Measurements from ENCODE around the gene UBE2D2.
"Not testable (repeated sequence)": the region's sequence is repeated elsewhere in the genome, so short reads cannot be mapped to it uniquely, and the experiment has no call there.

UBE2D2 gene

GRCh38 chr5:139560752-139561654, at the start of gene UBE2D2:
Gene UBE2D2 (plus strand): TSS chr5:139561339. CDS start chr5:139561792, 453 bp downstream.
- DNase-seq, result peak; percentile 89

GRCh38 chr5:139512786-139513390, 48.3 kb upstream of the UBE2D2 start:
- DNase-seq, result no peak

GRCh38 chr5:139513434-139513833, 47.7 kb upstream of the UBE2D2 start:
- peak; percentile 45 for DNase-seq

GRCh38 chr5:139513852-139514485, 47.2 kb upstream of the UBE2D2 start:
- DNase-seq, result no peak

- no peak for DNase-seq
These were observed 46.7 kb upstream of the UBE2D2 start for GRCh38 chr5:139514486-139514856.

GRCh38 chr5:139517683-139518564, 43.2 kb upstream of the UBE2D2 start:
- peak; percentile 70 for DNase-seq

GRCh38 chr5:139523635-139524445, 37.3 kb upstream of the UBE2D2 start:
- no peak for DNase-seq

- no peak for DNase-seq
These were observed 36.7 kb upstream of the UBE2D2 start for GRCh38 chr5:139524446-139524845.

GRCh38 chr5:139524940-139525585, 36.1 kb upstream of the UBE2D2 start:
- no peak for DNase-seq

- DNase-seq, result not testable (repeated sequence)
These were observed 35.4 kb upstream of the UBE2D2 start for GRCh38 chr5:139525586-139526308.

GRCh38 chr5:139526309-139527089, 34.6 kb upstream of the UBE2D2 start:
- not testable (repeated sequence) for DNase-seq

- not testable (repeated sequence) for DNase-seq
These were observed 34.1 kb upstream of the UBE2D2 start for GRCh38 chr5:139527090-139527470.

GRCh38 chr5:139527896-139528467, 33.2 kb upstream of the UBE2D2 start:
- DNase-seq, result not testable (repeated sequence)

GRCh38 chr5:139528695-139529094, 32.4 kb upstream of the UBE2D2 start:
- DNase-seq, result not testable (repeated sequence)

GRCh38 chr5:139530079-139530478, 31.1 kb upstream of the UBE2D2 start:
- DNase-seq, result not testable (repeated sequence)

- DNase-seq, result no peak
These were observed 29.4 kb upstream of the UBE2D2 start for GRCh38 chr5:139531772-139532169.

GRCh38 chr5:139543423-139543991, 17.6 kb upstream of the UBE2D2 start:
- no peak for DNase-seq

- DNase-seq, result not testable (repeated sequence)
These were observed 14.5 kb upstream of the UBE2D2 start for GRCh38 chr5:139546593-139546992.
